CD4-positive, CD25-positive, alpha-beta regulatory T cell (primary cell): ENCODE data around the gene STAG3. TPM values are rescaled to one million over a fixed set of nuclear protein-coding genes. Genes with fewer than 3 reads are reported as not detected.
"Not testable (repeated sequence)": the region's sequence is repeated elsewhere in the genome, so short reads cannot be mapped to it uniquely, and the experiment has no call there.

ENCODE experiments used
- ATAC-seq, 2 donors: fragments of 150-1000 bp; cut with Tn5 transposase; one replicate each; pipeline ENCODE4 v1.10.0; 2021; ENCODE audit warnings: low read depth in 2 of 2, moderate number of reproducible peaks in 2 of 2, moderate library complexity in 1 of 2
- DNase-seq, 3 donors: peaks; one replicate each; pipeline versions ENCODE4 v3.0.0 to v3.0.0-alpha.2; 2012 to 2022; ENCODE audit warnings: mixed read lengths in 1 of 3
- H3K27ac ChIP-seq: one replicate; pipeline ENCODE4 v1.7.0; 2013; ENCODE audit warnings: mild to moderate bottlenecking, low read length; ENCODE audit not compliant: insufficient read depth, poor library complexity, severe bottlenecking
- H3K27me3 ChIP-seq: one replicate; pipeline ENCODE4 v1.7.0; 2013; ENCODE audit warnings: low read length; ENCODE audit not compliant: control insufficient read depth, insufficient read depth
- H3K36me3 ChIP-seq: one replicate; pipeline ENCODE4 v1.7.0; 2013; ENCODE audit warnings: mild to moderate bottlenecking, low read length, moderate library complexity; ENCODE audit not compliant: control insufficient read depth, insufficient read depth
- H3K4me1 ChIP-seq: 2 replicates; pipeline ENCODE4 v1.7.0; 2013; ENCODE audit warnings: mild to moderate bottlenecking, low read length; ENCODE audit not compliant: insufficient read depth, control insufficient read depth, poor library complexity, severe bottlenecking
- H3K4me3 ChIP-seq: one replicate; pipeline ENCODE4 v1.7.0; 2013; ENCODE audit warnings: low read depth, mild to moderate bottlenecking, low read length, moderate library complexity
- H3K9me3 ChIP-seq, 2 experiments: 1 replicate in 1 of 2; 2 replicates in 1 of 2; pipeline ENCODE4 v1.7.0; 2013; ENCODE audit warnings: low read length in 2 of 2, mild to moderate bottlenecking in 1 of 2, moderate library complexity in 1 of 2; ENCODE audit not compliant: control insufficient read depth in 2 of 2
- H3K27ac Mint-ChIP-seq, 3 donors: one replicate each; pipeline ENCODE4 v1.8.0; 2020 to 2022; ENCODE audit warnings: mild to moderate bottlenecking in 3 of 3, mixed read lengths in 3 of 3, moderate library complexity in 2 of 3
- H3K27me3 Mint-ChIP-seq: one replicate; pipeline ENCODE4 v1.8.0; 2022; ENCODE audit warnings: mild to moderate bottlenecking, mixed read lengths
- H3K36me3 Mint-ChIP-seq: one replicate; pipeline ENCODE4 v1.8.0; 2020; ENCODE audit warnings: mixed read lengths
- H3K4me1 Mint-ChIP-seq, 4 donors: one replicate each; pipeline ENCODE4 v1.8.0; 2020 to 2022; ENCODE audit warnings: mixed read lengths in 4 of 4, mild to moderate bottlenecking in 1 of 4
- H3K4me3 Mint-ChIP-seq, 4 donors: one replicate each; pipeline ENCODE4 v1.8.0; 2020 to 2022; ENCODE audit warnings: mild to moderate bottlenecking in 4 of 4, mixed read lengths in 4 of 4, moderate library complexity in 3 of 4
- H3K9me3 Mint-ChIP-seq, 7 donors: one replicate each; pipeline ENCODE4 v1.8.0; 2020 to 2022; ENCODE audit warnings: mixed read lengths in 7 of 7, mild to moderate bottlenecking in 3 of 7, moderate library complexity in 2 of 7
- polyA plus RNA-seq, 4 donors: library from polyadenylated mRNA; unstranded; fragments of 300-500 nt; fragmentation: Illumina TruSeq; gene quantifications; one replicate each; pipeline ENCODE4 v1.2.3, GENCODE V29; 2021
- total RNA-seq: library from RNA; stranded (reverse); gene quantifications from one replicate; pipeline ENCODE4 v1.2.3, GENCODE V29; 2022

STAG3 gene
- total and polyA plus RNA-seq, 5 donors from 2014 or later = 0.53 to 6.2 (median 0.82) TPM

DNA sequence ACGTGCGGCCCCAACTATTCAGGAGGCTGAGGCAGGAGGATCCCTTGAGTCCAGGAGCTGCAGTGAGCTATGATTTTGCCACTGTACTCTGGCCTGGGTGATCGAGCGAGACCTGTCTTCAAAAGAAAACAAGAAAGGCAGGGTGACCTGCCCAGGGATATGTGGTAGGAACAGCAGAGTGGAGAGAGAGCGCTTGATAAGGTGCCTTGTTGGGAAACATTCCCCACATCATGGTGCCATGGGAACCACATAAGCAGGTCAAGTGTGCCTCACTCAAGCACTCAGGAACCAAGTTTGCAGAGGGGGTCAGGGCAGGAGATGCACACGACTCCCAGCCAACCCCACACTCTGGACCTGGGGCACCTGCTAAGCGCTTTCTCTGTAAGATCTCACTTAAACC is 79.3 kb downstream of the STAG3 start:
- Histone ChIP-seq H3K36me3 (no peaks in the 10 kb centered on the region), H3K27ac (no peak overlapping the region), H3K4me3 (no peak overlapping the region), H3K9me3 (no peaks in the 10 kb centered on the region), H3K4me1 (no peaks in the 10 kb centered on the region), H3K27me3 (no peaks in the 10 kb centered on the region)
- Mint-ChIP-seq H3K4me1 (peaks cover 0 to 3% (median 0%) of the 10 kb centered on the region in 4 donors), H3K4me3 (no peak overlapping the region), H3K36me3 (peaks cover 3% of the 10 kb centered on the region), H3K27ac (no peak overlapping the region), H3K27me3 (no peaks in the 10 kb centered on the region), H3K9me3 (no peaks in the 10 kb centered on the region)
- no peak for DNase-seq
- no peak for ATAC-seq

DNA sequence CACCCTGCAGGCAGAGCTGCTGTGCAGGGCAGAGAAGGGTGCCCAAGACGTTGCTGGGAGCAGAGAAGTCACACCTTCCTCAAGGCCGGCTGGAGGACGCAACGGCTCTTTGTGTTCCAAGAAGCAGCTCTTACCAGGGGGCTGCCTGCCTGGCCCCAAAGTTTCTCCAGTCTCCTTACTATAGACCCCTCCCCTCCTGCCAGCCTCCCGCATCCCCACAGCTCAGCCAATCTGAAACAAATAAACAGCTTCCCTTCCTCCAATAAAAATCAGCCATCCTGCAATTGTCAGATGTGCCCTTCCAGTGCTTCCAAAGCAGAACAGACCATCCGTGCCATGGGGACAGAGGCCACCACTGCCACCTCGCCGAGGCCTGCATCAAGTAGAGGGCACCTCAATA is 82.3 kb downstream of the STAG3 start:
- not testable (repeated sequence) for H3K36me3 Mint-ChIP-seq, H3K27ac Mint-ChIP-seq, H3K27me3 Mint-ChIP-seq, H3K4me3 Mint-ChIP-seq, H3K9me3 ChIP-seq, H3K27me3 ChIP-seq, H3K36me3 ChIP-seq, DNase-seq, H3K4me3 ChIP-seq, H3K9me3 Mint-ChIP-seq, ATAC-seq, H3K4me1 ChIP-seq, H3K4me1 Mint-ChIP-seq, H3K27ac ChIP-seq

DNA sequence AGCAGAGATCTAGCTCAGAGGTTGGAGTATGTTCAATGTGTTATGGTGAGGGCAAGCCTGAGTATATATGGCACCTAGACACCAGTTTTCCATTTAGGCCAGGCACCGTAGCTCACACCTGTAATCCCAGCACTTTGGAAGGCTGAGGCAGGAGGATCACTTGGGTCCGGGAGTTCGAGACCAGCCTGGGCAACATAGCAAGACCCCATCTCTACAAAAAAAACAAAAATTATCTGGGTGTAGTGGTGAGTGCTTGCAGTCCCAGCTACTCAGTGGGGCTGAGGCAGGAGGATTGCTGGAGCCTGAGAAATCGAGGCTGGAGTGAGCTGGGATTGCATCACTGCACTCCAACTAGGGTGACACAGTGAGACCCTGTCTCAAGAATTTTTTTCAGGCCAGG is 85.2 kb downstream of the STAG3 start:
- H3K4me3 ChIP-seq, H3K36me3 ChIP-seq, DNase-seq, H3K27me3 ChIP-seq, H3K27me3 Mint-ChIP-seq, H3K27ac ChIP-seq, H3K9me3 ChIP-seq, H3K4me3 Mint-ChIP-seq, H3K36me3 Mint-ChIP-seq, ATAC-seq, H3K4me1 ChIP-seq, H3K27ac Mint-ChIP-seq, H3K9me3 Mint-ChIP-seq: not testable (repeated sequence)
- H3K4me1 Mint-ChIP-seq = peaks cover 0 to 10% (median 3%) of the 10 kb centered on the region in 4 donors

Other genes starting within 250 kb of the STAG3 start
- gene GJC3, start 248.3 kb upstream of the STAG3 start, total RNA-seq = 0.35 TPM
- 1 to 10 TPM in 3 of 4 donors, under 1 TPM in 1; 1.00 to 3.0 (median 1.5) TPM for gene GJC3, start 248.3 kb upstream of the STAG3 start, polyA plus RNA-seq
- not detected for gene AZGP1, start 201.9 kb upstream of the STAG3 start, total RNA-seq
- not detected for gene AZGP1, start 201.9 kb upstream of the STAG3 start, polyA plus RNA-seq
- gene ZKSCAN1, start 162.3 kb upstream of the STAG3 start, total RNA-seq = 57.8 TPM
- gene ZKSCAN1, start 162.3 kb upstream of the STAG3 start, polyA plus RNA-seq = 10 to 100 TPM; 21.6 to 27.7 (median 26.8) TPM
- gene ZSCAN21, start 128.1 kb upstream of the STAG3 start, total RNA-seq = 6.0 TPM
- 1 to 10 TPM; 5.1 to 9.8 (median 8.6) TPM for gene ZSCAN21, start 128.1 kb upstream of the STAG3 start, polyA plus RNA-seq
- 29.2 TPM for gene ZNF3, start 96.2 kb upstream of the STAG3 start, total RNA-seq
- 10 to 100 TPM; 13.4 to 27.6 (median 20.7) TPM for gene ZNF3, start 96.2 kb upstream of the STAG3 start, polyA plus RNA-seq
- 74.4 TPM for gene COPS6, start 88.9 kb upstream of the STAG3 start, total RNA-seq
- gene COPS6, start 88.9 kb upstream of the STAG3 start, polyA plus RNA-seq = 100 to 1,000 TPM; 123 to 180 (median 144) TPM
- gene MCM7, start 76.5 kb upstream of the STAG3 start, total RNA-seq = 82.0 TPM
- 10 to 100 TPM; 31.2 to 45.2 (median 35.8) TPM for gene MCM7, start 76.5 kb upstream of the STAG3 start, polyA plus RNA-seq
- 5.6 TPM for gene AP4M1, start 76.3 kb upstream of the STAG3 start, total RNA-seq
- 1 to 10 TPM; 2.6 to 6.4 (median 4.3) TPM for gene AP4M1, start 76.3 kb upstream of the STAG3 start, polyA plus RNA-seq
- 47.1 TPM for gene TAF6, start 58.6 kb upstream of the STAG3 start, total RNA-seq
- gene TAF6, start 58.6 kb upstream of the STAG3 start, polyA plus RNA-seq = 10 to 100 TPM; 17.9 to 24.5 (median 21.9) TPM
- 20.7 TPM for gene CNPY4, start 58.3 kb upstream of the STAG3 start, total RNA-seq
- 10 to 100 TPM; 14.1 to 20.6 (median 17.6) TPM for gene CNPY4, start 58.3 kb upstream of the STAG3 start, polyA plus RNA-seq
- gene MBLAC1, start 51.0 kb upstream of the STAG3 start, total RNA-seq = 4.0 TPM
- 1 to 10 TPM; 1.6 to 3.8 (median 2.3) TPM for gene MBLAC1, start 51.0 kb upstream of the STAG3 start, polyA plus RNA-seq
- gene LAMTOR4, start 29.0 kb upstream of the STAG3 start, total RNA-seq = 136 TPM
- 100 to 1,000 TPM; 450 to 474 (median 465) TPM for gene LAMTOR4, start 29.0 kb upstream of the STAG3 start, polyA plus RNA-seq
- 54.6 TPM for gene TRAPPC14, start 19.2 kb upstream of the STAG3 start, total RNA-seq
- 1 to 10 TPM; 2.3 to 4.3 (median 3.9) TPM for gene TRAPPC14, start 19.2 kb upstream of the STAG3 start, polyA plus RNA-seq
- 6.1 TPM for gene GAL3ST4, start 9.3 kb upstream of the STAG3 start, total RNA-seq
- gene GAL3ST4, start 9.3 kb upstream of the STAG3 start, polyA plus RNA-seq = 1 to 10 TPM; 2.6 to 7.7 (median 5.3) TPM
- gene GPC2, start 537 bp upstream of the STAG3 start, total RNA-seq = 7.0 TPM
- gene GPC2, start 537 bp upstream of the STAG3 start, polyA plus RNA-seq = under 1 TPM in 3 of 4 donors, not detected in 1; 0.16 to 0.27 (median 0.23) TPM
- 46.3 TPM for gene PVRIG, start 42.0 kb downstream of the STAG3 start, total RNA-seq
- gene PVRIG, start 42.0 kb downstream of the STAG3 start, polyA plus RNA-seq = 100 to 1,000 TPM in 2 of 4 donors, 10 to 100 TPM in 2; 89.0 to 126 (median 97.6) TPM
- gene SPDYE3, start 129.8 kb downstream of the STAG3 start, total RNA-seq = not detected
- gene SPDYE3, start 129.8 kb downstream of the STAG3 start, polyA plus RNA-seq = 1 to 10 TPM; 4.5 to 7.2 (median 6.1) TPM
- gene PILRB, start 180.2 kb downstream of the STAG3 start, total RNA-seq = 88.0 TPM
- gene PILRB, start 180.2 kb downstream of the STAG3 start, polyA plus RNA-seq = 1 to 10 TPM; 2.1 to 3.6 (median 2.5) TPM
- gene PILRA, start 195.6 kb downstream of the STAG3 start, total RNA-seq = 13.2 TPM
- under 1 TPM in 2 of 4 donors, not detected in 2; 0.17 to 0.39 TPM for gene PILRA, start 195.6 kb downstream of the STAG3 start, polyA plus RNA-seq